ENCODE data around the gene INPP1. TPM values are rescaled to one million over a fixed set of nuclear protein-coding genes. Genes with fewer than 3 reads are reported as not detected.

Gene INPP1
- total and polyA plus RNA-seq, 4 donors: 9.1 to 13.2 (median 12.4) TPM

GRCh38 chr2:190304404-190304803, 39.0 kb upstream of the INPP1 start:
- no peak overlapping the region for H3K27ac ChIP-seq (ENCODE audit: low read depth in 1 of 2, low read length in 2 of 2)
- H3K36me3 ChIP-seq (ENCODE audit: control insufficient read depth in 4 of 4, insufficient read depth in 3 of 4, low read depth in 1 of 4, low read length in 3 of 4): peaks cover 0 to 12% (median 6%) of the 10 kb centered on the region in 4 donors

DNA sequence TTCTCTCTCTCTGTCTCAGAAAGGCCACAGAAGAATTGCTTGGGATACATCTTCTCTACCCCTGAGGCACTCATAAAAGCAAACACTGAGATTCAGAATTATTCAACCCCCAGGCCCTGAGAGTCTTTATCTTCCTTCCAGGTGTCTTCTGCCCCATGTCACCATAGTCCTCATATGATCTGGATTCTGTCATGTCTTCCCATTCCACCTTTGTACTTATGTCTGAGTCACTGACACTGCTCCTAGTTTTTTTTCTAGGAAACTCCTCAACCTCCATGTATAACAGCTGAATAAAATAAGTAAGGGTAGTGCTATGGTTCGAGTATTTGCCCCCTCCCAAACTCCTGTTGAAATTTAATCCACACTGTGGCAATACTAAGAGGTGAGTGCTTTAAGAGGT, 35.4 kb upstream of the INPP1 start:
- Histone ChIP-seq H3K27me3 (ENCODE audit: control insufficient read depth in 4 of 4, insufficient read depth in 4 of 4, low read length in 3 of 4) (no peaks in the 10 kb centered on the region), H3K27ac (ENCODE audit: low read depth in 1 of 2, low read length in 2 of 2) (no peak overlapping the region), H3K4me1 (ENCODE audit: control insufficient read depth in 4 of 4, insufficient read depth in 4 of 4, low read length in 3 of 4) (peaks cover under 1 to 5% (median 2%) of the 10 kb centered on the region in 4 donors), H3K9ac (ENCODE audit: low read depth in 1 of 2, low read length in 2 of 2) (no peak overlapping the region), H3K4me3 (ENCODE audit: low read depth in 1 of 3, low read length in 3 of 3) (no peak overlapping the region), H3K9me3 (ENCODE audit: control insufficient read depth in 4 of 4, low read length in 3 of 4) (no peaks in the 10 kb centered on the region), H3K36me3 (ENCODE audit: control insufficient read depth in 4 of 4, insufficient read depth in 3 of 4, low read depth in 1 of 4, low read length in 3 of 4) (peaks cover 0 to 14% (median 5%) of the 10 kb centered on the region in 4 donors)
- 95% methylated on average over 1 of the region's 1 CpG for WGBS
- no peak for DNase-seq (ENCODE audit: low spot score)
- TF ChIP-seq ZBTB33 (IDR thresholded peaks at IDR 0.05): no peak
- TF ChIP-seq HNF4A (conservative IDR thresholded peaks at IDR 0.05): no peak
- no peak for TF ChIP-seq FOXA1 (IDR thresholded peaks at IDR 0.05)
- no peak for TF ChIP-seq SP1 (IDR thresholded peaks at IDR 0.05)
- no peak for TF ChIP-seq HNF4G (IDR thresholded peaks at IDR 0.05)
- no peak for TF ChIP-seq JUND (IDR thresholded peaks at IDR 0.05)
- no peak for TF ChIP-seq RXRA (IDR thresholded peaks at IDR 0.05)
- TF ChIP-seq REST (IDR thresholded peaks at IDR 0.05): no peak

More at GRCh38 chr2:190304404-190304803, 39.0 kb upstream of the INPP1 start:
- Histone ChIP-seq H3K4me1 (ENCODE audit: control insufficient read depth in 4 of 4, insufficient read depth in 4 of 4, low read length in 3 of 4) (peaks cover 0 to 1% (median 0%) of the 10 kb centered on the region in 4 donors), H3K27me3 (ENCODE audit: control insufficient read depth in 4 of 4, insufficient read depth in 4 of 4, low read length in 3 of 4) (no peaks in the 10 kb centered on the region), H3K4me3 (ENCODE audit: low read depth in 1 of 3, low read length in 3 of 3) (no peak overlapping the region), H3K9me3 (ENCODE audit: control insufficient read depth in 4 of 4, low read length in 3 of 4) (no peaks in the 10 kb centered on the region), H3K9ac (ENCODE audit: low read depth in 1 of 2, low read length in 2 of 2) (no peak overlapping the region)
- WGBS: 87% methylated on average over 5 of the region's 5 CpGs
- no peak for TF ChIP-seq ZBTB33 (IDR thresholded peaks at IDR 0.05)
- TF ChIP-seq, protein P1, sequence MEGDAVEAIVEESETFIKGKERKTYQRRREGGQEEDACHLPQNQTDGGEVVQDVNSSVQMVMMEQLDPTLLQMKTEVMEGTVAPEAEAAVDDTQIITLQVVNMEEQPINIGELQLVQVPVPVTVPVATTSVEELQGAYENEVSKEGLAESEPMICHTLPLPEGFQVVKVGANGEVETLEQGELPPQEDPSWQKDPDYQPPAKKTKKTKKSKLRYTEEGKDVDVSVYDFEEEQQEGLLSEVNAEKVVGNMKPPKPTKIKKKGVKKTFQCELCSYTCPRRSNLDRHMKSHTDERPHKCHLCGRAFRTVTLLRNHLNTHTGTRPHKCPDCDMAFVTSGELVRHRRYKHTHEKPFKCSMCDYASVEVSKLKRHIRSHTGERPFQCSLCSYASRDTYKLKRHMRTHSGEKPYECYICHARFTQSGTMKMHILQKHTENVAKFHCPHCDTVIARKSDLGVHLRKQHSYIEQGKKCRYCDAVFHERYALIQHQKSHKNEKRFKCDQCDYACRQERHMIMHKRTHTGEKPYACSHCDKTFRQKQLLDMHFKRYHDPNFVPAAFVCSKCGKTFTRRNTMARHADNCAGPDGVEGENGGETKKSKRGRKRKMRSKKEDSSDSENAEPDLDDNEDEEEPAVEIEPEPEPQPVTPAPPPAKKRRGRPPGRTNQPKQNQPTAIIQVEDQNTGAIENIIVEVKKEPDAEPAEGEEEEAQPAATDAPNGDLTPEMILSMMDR (IDR thresholded peaks at IDR 0.05; ENCODE audit: low read depth, low read length, missing input control): no peak
- TF ChIP-seq GABPA (IDR thresholded peaks at IDR 0.05 in 1 of 2, conservative IDR thresholded peaks at IDR 0.05 in 1 of 2): no peak
- TF ChIP-seq TAF1 (conservative IDR thresholded peaks at IDR 0.05): no peak
- TF ChIP-seq EGR1 (IDR thresholded peaks at IDR 0.05; ENCODE audit: low read depth in 2 of 2): no peak
- TF ChIP-seq JUND (IDR thresholded peaks at IDR 0.05): no peak
- no peak for TF ChIP-seq RXRA (IDR thresholded peaks at IDR 0.05)
- no peak for TF ChIP-seq HNF4G (IDR thresholded peaks at IDR 0.05)
- no peak for TF ChIP-seq ATF3 (IDR thresholded peaks at IDR 0.05)
- TF ChIP-seq FOXA2 (IDR thresholded peaks at IDR 0.05): no peak
- TF ChIP-seq MAX (IDR thresholded peaks at IDR 0.05): no peak
- no peak for TF ChIP-seq NR2F2 (IDR thresholded peaks at IDR 0.05)
- TF ChIP-seq FOXA1 (IDR thresholded peaks at IDR 0.05): no peak
- DNase-seq (ENCODE audit: low spot score): no peak

All from liver (tissue), 9 donors.